Limb (tissue), 2 donors: ENCODE measurements around the gene RNF114.
"Not testable (repeated sequence)": the region's sequence is repeated elsewhere in the genome, so short reads cannot be mapped to it uniquely, and the experiment has no call there.

ENCODE experiments used
- DNase-seq, 2 donors: peaks; one replicate each; pipeline ENCODE4 v3.0.0-alpha.2; 2016; ENCODE audit errors: extremely low spot score in 2 of 2

Gene RNF114

DNA sequence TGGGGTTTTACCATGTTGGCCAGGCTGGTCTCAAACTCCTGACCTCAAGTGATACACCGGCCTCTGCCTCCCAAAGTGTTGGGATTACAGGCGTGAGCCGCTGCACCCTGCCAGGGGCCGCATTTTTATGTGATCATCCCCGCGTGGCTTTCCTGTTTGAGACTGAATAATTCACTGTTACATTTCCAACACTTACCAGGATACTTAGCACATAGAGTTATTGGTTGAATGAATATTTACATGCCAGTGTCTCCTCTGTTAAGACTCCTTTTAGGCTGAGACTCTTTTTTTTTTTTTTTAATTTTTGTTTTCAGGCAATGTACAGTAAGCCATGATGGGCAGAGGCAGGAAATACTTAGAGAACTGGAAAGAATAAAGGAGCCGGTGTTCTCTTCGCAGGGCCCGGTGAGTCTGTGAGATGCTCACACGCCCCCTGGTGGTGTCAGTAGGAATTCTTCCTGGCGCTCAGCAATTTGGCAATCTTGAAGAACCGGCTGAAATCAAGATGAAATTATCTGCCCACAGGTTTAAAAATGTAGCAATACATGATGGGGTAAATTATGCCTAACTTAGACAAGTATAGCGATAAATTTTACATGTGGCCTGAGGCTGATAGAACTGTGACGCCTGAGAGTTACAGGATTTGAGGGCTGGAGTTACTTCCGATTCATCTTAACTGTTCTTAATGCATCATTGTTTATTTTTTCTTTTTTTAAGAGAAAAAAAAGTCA is 7.6 kb upstream of the RNF114 start:
- DNase-seq, result peak; percentile 84 to 87

DNA sequence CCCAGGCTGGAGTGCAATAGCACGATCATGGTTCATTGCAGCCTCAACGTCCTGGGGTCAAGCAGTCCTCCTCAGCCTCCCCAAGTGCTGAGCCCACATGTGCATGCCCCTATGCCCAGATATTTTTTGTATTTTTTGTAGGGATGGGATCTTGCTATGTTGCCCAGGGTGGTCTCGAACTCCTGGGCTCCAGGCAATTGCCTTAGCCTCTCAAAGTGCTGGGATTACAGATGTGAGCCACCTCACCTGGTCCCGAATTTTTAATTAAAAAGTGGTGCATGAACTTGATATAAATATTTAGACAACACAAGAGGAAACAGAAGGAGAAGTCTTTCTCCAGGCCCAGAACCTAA is 7.1 kb upstream of the RNF114 start:
- DNase-seq, result no peak

DNA sequence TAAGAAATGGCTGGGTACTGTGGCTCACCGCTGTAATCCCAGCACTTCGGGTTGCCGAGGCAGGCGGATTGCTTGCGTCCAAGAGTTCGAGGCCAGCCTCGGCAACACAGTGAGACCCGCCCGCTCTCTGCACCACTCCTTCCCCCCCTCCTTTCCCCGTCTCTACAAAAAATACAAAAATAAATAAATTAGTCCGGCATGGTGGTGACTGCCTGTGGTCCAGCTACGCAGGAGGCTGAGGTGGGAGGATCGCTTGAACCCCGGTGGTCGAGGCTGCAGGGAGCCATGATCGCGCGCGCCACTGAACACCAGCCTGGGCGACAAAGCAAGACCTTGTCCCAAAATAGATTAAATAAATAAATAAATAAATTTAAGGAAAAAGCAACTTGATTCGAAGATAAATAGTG is 448 bp upstream of the RNF114 start:
- no peak for DNase-seq

DNA sequence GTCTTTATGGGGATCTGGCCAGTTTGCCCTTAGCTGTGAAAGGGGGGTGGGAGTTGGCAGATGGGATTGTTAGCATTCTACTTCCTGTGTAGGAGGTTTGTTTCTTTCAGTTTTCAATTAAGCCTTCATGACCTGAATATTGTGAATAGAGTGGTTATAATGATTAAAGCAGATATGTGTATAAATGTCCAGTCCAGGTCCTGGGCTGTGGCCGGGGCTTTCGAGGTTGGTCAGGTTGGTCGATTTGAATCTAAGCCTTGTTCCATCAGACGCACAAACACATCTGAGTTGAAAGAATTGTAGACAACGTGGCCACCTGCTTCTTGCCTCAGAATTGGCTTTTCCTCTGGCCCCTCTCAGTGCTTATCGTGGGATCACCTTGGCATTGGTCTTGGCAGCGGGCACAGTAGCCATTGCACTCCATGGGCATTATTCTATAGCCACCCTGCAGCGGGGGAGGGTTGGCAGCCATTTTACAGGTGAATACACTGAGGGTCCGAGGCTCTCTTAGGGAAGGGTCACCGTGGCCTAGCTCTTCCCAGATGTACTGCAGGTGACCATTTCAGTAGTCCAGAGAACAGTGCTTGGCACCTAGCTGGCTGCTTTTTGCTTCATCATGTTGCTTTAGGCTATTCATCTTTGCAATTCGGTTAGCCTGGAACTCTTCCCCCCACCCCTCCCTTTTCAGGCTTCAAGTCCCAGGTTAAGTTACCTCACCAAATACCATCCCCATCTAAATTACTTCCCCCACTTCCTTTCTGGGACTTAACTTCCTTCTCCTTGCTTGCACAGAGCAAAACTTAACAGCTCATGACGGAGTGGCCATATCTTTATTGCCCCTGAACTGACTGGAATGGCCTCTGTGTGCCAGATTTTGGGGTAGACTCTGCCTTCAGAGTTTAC is 1.1 kb downstream of the RNF114 start:
- peak; percentile 11 to 32 for DNase-seq

DNA sequence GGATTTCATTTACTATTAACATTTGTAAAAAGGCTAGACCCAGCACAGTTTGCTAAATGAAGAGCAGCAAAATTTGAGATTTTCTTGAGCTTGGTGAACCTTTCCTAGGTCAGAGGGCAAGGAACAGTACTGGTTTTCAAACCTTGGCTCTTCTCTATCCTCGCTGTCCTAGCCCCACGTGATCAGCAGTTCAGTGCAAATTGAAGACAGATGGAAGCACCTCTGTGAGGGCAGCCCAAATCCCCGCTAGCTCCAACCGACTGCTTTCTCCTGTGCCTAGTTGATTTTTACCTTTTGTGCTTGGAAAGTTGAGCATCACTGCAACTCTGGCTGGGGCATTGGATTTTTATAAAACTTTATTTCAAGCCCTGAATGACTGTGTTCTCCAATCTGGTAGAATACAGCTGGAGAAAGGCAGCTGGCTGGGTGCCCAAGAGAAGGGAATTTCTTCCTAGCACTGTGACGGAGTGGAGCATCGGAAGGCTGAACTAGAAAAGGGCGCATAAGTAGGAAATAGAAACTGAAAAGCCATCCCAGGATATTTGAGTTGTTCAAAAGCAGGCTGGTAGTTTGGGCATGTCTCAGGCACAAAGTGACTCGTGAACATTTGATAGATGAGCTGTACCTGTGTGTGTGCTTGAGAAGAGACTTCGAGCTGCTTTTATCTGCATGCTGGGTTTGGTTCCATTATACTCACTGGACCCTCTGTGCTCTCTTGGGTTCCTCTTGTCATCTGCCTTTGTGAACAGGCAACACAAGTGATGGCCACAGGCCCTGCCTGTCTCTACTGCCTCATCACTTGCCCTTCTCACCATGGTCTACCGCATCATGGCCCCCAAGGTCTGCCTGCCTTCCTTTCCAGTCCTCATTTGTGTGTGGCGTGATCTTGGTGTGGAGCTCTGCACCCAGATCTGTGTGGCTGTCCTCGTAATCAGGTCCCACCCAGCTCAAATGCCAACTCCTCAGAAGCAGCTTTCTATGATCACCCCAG is 2.3 kb downstream of the RNF114 start:
- DNase-seq, result peak; percentile 76 to 78

DNA sequence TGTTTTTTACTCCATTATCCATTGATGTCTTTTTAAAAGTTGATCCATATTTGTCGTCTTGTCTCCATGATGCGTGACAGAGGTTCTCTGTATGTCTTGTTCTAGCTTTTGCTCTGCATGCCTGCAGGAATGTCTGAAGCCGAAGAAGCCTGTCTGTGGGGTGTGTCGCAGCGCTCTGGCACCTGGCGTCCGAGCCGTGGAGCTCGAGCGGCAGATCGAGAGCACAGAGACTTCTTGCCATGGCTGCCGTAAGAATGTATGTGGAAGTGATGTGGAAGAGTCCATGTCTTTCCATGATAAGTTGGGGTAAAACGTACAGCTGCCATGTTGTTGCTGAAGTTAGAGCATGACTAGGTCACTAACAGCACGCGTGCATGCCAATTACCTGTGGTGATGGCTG is 5.3 kb downstream of the RNF114 start:
- no peak for DNase-seq

DNA sequence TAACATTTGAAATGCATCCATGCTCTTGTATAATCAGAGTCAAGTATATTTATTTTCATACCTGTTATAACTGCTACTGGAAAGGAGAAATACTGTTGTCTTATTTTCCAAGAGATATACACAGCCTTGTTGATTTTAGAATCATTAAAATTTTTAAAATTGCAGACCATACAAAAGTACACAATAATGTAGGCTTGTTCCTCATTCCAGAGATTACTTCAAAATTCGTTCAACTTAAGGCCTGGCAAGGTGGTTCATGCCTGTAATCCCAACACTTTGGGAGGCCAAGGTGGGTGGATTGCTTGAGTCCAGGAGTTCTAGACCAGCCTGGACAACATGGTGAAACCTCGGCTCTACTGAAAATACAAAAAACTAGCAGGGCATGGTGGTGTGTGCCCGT is 6.1 kb downstream of the RNF114 start:
- no peak for DNase-seq

DNA sequence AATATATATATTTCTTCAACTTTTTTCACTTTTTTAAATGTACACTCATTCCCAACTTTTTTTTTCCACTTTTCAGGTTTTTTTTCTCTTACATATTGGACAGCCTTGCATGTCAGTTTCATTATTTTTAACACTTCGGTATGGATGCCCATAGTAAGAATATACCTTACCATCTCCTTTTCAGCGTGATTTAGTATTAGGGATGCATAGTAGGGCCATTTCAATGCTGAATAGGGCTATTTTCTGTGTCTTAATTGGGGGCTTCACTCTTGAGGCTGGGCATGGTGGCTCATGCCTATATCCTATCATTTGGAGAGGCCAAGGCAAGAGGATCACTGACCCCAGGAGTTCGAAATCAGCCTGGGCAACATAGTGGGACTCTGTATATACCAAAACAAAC is 6.7 kb downstream of the RNF114 start:
- DNase-seq, result no peak

DNA sequence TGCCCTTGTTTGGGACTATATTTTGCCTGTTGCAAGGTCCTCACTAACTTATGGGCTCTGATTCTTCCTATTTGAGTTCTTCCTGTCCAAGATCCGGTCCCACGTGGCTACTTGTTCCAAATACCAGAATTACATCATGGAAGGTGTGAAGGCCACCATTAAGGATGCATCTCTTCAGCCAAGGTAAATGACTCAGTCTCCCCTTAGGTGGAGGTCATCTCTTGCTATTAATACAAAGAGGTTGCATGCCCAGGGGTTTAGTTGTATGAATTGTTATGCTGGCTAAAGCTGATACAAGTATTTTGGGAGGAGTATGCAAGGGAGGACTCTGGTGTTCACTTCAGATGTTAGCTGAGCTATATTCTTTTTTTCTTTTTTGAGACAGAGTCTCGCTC is 9.1 kb downstream of the RNF114 start:
- no peak for DNase-seq

DNA sequence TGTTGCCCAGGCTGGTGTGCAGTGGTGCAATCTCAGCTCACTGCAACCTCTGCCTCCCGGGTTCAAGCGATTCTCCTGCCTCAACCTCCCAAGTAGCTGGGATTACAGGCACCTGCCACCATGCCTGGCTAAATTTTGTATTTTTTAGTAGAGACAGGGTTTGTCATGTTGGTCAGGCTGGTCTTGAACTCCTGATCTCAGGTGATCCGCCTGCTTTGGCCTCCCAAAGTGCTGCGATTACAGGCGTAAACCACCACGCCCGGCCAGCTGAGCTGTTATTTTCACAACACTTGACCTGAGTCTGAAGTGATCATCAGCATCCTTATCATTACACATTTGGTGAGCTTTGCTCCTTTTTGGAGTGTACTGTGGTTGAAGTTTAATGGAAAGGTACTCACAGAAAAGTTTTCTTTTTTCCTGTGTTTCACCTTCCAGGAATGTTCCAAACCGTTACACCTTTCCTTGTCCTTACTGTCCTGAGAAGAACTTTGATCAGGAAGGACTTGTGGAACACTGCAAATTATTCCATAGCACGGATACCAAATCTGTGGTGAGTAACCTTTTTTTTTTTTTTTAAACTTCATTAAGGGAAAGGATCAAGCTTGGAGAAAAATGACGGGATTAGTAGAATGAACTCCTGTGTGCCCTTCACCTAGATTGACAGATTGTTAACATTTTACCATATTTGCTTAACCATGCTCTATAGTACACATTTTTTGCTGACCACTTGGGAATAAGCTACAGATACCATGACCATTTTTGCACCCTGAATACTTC is 9.7 kb downstream of the RNF114 start:
- DNase-seq, result no peak

DNA sequence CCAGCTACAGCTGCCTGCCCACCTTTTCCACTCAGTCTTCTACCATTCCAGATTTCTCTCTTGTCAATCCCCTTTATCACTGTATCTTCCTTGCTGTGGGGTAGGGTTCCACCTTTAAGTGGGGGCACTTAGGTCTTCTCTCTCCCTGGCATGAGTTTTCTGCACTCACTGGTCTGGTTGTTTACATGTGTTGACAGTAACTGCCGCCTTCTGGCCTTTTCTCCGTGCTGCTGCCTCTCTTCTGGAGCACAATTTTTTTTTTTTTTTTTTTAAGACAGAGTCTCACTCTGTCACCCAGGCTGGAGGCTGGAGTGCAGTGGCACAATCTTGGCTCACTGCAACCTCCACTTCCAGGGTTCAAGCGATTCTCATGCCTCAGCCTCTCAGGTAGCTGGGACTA is 12.0 kb downstream of the RNF114 start:
- no peak for DNase-seq

DNA sequence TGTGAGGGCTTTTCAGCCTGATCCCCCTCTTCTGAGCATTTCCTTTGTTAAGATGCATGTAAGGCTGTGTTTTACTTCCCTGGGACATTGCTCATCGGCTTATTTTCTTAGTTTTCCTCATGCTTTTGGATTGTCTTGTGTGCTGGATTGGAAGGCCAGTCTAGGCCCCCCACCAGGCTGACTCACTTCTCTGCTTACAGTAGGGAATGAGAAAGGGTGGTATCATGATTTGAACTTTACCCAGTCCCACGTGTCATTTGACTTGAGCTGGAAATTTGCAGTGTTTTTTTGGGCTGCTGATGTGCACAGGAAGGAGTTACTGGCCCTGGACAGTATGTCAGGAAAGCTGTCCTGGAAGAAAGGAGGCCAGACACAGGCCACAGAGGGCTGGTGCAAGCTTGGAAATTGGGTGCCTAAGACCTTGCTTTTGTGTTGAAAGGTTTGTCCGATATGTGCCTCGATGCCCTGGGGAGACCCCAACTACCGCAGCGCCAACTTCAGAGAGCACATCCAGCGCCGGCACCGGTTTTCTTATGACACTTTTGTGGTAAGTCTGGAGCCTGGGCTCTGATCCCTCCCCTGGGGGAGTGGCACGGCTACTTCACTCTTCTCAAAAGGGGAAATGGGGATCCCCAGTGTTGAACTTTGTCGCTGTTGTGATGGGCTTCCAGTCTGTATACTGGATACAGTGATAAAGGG is 12.8 kb downstream of the RNF114 start:
- DNase-seq, result no peak

DNA sequence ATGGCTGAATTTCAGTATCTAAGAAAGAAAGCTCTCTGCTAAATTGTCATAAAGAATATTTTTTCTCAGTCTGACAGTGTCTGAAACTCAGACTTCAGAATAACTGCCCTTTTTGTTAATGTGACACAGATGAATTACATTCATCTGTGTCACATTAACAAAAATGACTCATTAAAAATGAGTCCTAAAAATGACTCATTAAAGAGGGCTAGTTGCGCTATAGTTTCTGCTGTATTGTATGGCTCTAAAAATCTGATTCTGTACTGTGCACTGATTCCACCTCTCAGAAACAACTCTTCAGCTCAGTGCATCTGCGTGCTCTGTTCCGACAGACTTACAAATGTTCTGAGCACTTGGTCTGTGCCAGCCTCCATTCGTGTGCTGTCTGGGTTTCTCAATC is 15.0 kb downstream of the RNF114 start:
- no peak for DNase-seq

DNA sequence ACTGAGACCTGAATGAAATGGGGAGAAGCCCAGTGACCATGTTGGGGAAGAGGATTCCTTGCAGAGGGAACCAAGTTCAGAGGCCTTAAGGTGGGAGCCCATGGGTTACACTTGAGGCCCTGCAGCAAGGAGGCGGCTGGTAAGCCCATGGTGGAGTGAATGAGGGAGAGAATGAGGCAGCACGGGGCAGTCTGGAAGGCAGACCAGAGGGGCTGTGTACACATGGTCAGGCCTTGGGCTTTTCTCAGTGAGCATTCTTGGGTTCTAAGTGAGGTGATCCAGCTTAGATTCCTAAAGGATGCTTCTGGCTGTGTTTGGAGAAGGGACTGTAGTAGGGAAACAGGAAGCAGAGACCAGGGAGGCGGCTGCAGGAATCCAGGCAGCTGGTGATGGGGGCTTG is 19.0 kb downstream of the RNF114 start:
- no peak for DNase-seq

DNA sequence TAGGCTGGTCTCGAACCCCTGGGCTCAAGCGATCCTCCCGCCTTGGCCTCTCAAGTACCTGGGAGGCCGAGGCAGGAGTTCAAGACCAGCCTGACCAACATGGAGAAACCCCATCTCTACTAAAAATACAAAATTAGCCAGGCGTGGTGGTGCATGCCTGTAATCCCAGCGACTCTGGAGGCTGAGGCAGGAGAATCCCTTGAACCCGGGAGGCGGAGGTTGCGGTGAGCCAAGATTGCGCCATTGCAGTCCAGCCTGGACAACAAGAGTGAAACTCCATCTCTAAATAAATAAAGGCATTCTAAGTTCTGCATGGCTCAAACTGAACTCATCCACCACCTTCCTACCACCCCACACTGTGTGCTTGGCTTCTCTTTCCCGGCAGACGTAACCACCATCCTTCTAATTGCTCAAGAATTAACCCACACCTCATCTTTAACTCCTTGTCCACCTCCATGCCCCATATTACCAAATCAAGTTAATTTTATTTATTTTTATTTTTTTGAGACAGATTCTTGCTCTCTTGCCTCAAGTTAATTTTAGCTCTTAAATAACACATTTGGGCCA is 19.7 kb downstream of the RNF114 start:
- DNase-seq, result not testable (repeated sequence)

DNA sequence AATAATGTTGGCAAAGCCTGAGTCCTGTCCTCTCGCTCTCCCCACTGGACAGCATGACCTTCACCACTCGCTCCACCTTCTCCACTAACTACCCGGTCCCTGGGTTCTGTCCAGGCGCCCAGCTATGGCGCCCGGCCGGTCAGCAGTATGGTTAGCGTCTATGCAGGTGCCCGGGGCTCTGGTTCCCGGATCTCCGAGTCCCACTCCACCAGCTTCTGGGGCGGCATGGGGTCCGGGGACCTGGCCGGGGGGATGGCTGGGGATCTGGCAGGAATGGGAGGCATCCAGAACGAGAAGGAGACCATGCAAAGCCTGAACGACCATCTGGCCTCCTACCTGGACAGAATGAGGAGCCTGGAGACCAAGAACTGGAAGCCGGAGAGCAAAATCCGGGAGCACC is 20.5 kb downstream of the RNF114 start:
- no peak for DNase-seq

DNA sequence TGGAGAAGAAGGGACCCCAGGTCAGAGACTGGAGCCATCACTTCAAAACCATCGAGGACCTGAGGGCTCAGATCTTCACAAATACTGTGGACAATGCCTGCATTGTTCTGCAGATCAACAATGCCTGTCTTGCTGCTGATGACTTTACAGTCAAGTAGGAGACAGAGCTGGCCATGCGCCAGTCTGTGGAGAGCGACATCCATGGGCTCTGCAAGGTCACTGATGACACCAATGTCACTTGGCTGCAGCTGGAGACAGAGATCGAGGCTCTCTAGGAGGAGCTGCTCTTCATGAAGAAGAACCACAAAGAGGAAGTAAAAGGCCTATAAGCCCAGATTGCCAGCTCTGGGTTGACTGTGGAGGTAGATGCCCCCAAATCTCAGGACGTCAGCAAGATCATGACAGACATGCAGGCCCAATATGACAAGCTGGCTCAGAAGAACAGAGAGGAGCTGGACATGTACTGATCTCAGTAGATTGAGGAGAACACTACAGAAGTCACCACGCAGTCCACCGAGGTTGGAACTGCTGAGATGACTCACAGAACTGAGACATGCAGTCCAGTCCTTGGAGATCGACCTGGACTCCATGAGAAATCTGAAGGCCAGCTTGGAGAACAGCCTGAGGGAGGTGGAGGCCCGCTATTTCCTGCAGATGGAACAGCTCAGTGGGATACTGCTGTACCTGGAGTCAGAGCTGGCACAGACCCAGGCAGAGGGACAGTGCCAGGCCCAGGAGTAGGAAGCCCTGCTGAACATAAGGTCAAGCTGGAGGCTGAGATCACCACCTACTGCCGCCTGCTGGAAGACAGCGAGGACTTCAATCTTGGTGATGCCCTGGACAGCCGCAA is 21.1 kb downstream of the RNF114 start:
- not testable (repeated sequence) for DNase-seq

DNA sequence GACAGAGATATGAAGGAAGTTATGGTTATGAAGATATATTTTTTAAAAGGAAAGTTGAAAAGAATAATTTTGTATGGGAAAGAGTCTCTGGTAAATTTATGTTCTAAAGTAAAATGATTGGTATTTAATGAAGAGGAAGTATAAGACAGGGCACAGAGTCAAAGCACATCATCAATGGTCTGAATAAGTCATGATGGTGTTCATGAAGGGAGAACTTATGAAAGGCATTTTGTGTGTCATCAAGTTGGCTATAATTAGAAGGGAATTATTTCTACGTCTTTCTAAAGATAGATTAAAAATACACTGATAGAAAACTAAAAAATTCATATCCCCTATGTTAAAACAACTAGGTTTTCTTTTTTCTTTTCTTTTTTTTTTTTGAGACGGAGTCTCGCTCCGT is 25.2 kb downstream of the RNF114 start:
- DNase-seq, result no peak
